CD14-positive monocyte (primary cell): ENCODE data around the gene C15orf62. TPM values are rescaled to one million over a fixed set of nuclear protein-coding genes. Genes with fewer than 3 reads are reported as not detected.

ENCODE experiments used
- DNase-seq, 3 donors: peaks; one replicate each; pipeline ENCODE4 v3.0.0-alpha.2; 2011 to 2022
- H2AFZ ChIP-seq: 2 replicates; pipeline ENCODE4 v1.6.0; 2012; ENCODE audit warnings: mild to moderate bottlenecking, low read depth, low read length, inconsistent platforms; ENCODE audit not compliant: insufficient read depth, poor library complexity, severe bottlenecking
- H3K27ac ChIP-seq, 2 donors: 1 replicate in 1 of 2; 2 replicates in 1 of 2; pipeline ENCODE4 v1.5.1; 2012 to 2013; ENCODE audit warnings: low read length in 2 of 2, control low read depth in 1 of 2, inconsistent platforms in 1 of 2, low read depth in 1 of 2, mild to moderate bottlenecking in 1 of 2
- H3K27me3 ChIP-seq, 2 donors: one replicate each; pipeline versions ENCODE4 v1.6.0 to v1.6.1; 2011 to 2013; ENCODE audit warnings: low read length in 2 of 2; ENCODE audit not compliant: control insufficient read depth in 2 of 2, insufficient read depth in 2 of 2
- H3K36me3 ChIP-seq, 2 donors: replicated peaks in 1 of 2; 1 replicate in 1 of 2; 2 replicates in 1 of 2; pipeline versions ENCODE4 v1.5.1 to v1.6.1; 2012 to 2013; ENCODE audit warnings: low read length in 2 of 2, control low read depth in 1 of 2, inconsistent platforms in 1 of 2, mild to moderate bottlenecking in 1 of 2; ENCODE audit not compliant: insufficient read depth in 2 of 2, control insufficient read depth in 1 of 2
- H3K4me1 ChIP-seq, 2 donors: 1 replicate in 1 of 2; 2 replicates in 1 of 2; pipeline versions ENCODE4 v1.5.1 to v1.6.1; 2012 to 2013; ENCODE audit warnings: low read length in 2 of 2, control low read depth in 1 of 2, inconsistent platforms in 1 of 2, mild to moderate bottlenecking in 1 of 2, moderate library complexity in 1 of 2; ENCODE audit not compliant: insufficient read depth in 2 of 2, control insufficient read depth in 1 of 2
- H3K4me2 ChIP-seq: replicated peaks from 2 replicates; pipeline ENCODE3; 2012; ENCODE audit warnings: low read length, moderate library complexity, mild to moderate bottlenecking; ENCODE audit not compliant: poor library complexity, severe bottlenecking; ENCODE audit errors: extremely low read depth
- H3K4me3 ChIP-seq, 3 experiments: fragments of 200-600 bp in 1 of 3; sonication (generic) in 1 of 3; replicated peaks in 1 of 3; 1 replicate in 2 of 3; 2 replicates in 1 of 3; pipeline ENCODE4 v1.5.1; 2011 to 2013; ENCODE audit warnings: low read length in 3 of 3, mild to moderate bottlenecking in 3 of 3, control low read depth in 2 of 3, low read depth in 2 of 3, inconsistent platforms in 1 of 3, moderate library complexity in 1 of 3
- H3K79me2 ChIP-seq: 2 replicates; pipeline ENCODE4 v1.6.0; 2012; ENCODE audit warnings: mild to moderate bottlenecking, control low read depth, inconsistent platforms, low read length, moderate library complexity; ENCODE audit not compliant: insufficient read depth
- H3K9ac ChIP-seq: 2 replicates; pipeline ENCODE4 v1.6.0; 2017; ENCODE audit warnings: low read length, mild to moderate bottlenecking; ENCODE audit not compliant: insufficient read depth, poor library complexity, severe bottlenecking
- H3K9me3 ChIP-seq, 2 donors: replicated peaks in 1 of 2; 1 replicate in 1 of 2; 2 replicates in 1 of 2; pipeline versions ENCODE4 v1.5.1 to v1.6.1; 2012 to 2013; ENCODE audit warnings: low read length in 2 of 2, control low read depth in 1 of 2; ENCODE audit not compliant: control insufficient read depth in 1 of 2, insufficient read depth in 1 of 2
- H4K20me1 ChIP-seq: 2 replicates; pipeline ENCODE4 v1.6.0; 2012; ENCODE audit warnings: mild to moderate bottlenecking, low read length, control low read depth, moderate library complexity; ENCODE audit not compliant: insufficient read depth
- H3K27ac Mint-ChIP-seq, 7 donors: one replicate each; pipeline ENCODE4 v1.8.0; 2020; ENCODE audit warnings: mild to moderate bottlenecking in 7 of 7, mixed read lengths in 7 of 7, moderate library complexity in 6 of 7, inconsistent platforms in 2 of 7
- H3K27me3 Mint-ChIP-seq, 3 donors: one replicate each; pipeline ENCODE4 v1.8.0; 2021 to 2022; ENCODE audit warnings: low read depth in 3 of 3, mild to moderate bottlenecking in 3 of 3, mixed read lengths in 3 of 3, moderate library complexity in 3 of 3, inconsistent platforms in 1 of 3
- H3K36me3 Mint-ChIP-seq, 2 donors: one replicate each; pipeline ENCODE4 v1.8.0; 2020; ENCODE audit warnings: mixed read lengths in 2 of 2, inconsistent platforms in 1 of 2, mild to moderate bottlenecking in 1 of 2
- H3K4me1 Mint-ChIP-seq: one replicate; pipeline ENCODE4 v1.8.0; 2020; ENCODE audit warnings: mild to moderate bottlenecking, mixed read lengths
- H3K4me3 Mint-ChIP-seq, 2 donors: one replicate each; pipeline ENCODE4 v1.8.0; 2020; ENCODE audit warnings: mild to moderate bottlenecking in 2 of 2, mixed read lengths in 2 of 2, moderate library complexity in 1 of 2
- H3K9me3 Mint-ChIP-seq, 7 donors: one replicate each; pipeline ENCODE4 v1.8.0; 2020 to 2022; ENCODE audit warnings: mixed read lengths in 7 of 7, mild to moderate bottlenecking in 6 of 7, moderate library complexity in 6 of 7, inconsistent platforms in 2 of 7
- CTCF ChIP-seq: fragments of 200-600 bp; IDR thresholded peaks from one replicate; pipeline ENCODE4 v1.8.0; 2022; ENCODE audit warnings: antibody characterized with exemption, mild to moderate bottlenecking
- WGBS: methylation state at CpG from one replicate; pipeline ENCODE4 v1.1.5; 2013; ENCODE audit warnings: missing lambda C conversion rate; ENCODE audit not compliant: insufficient coverage; 5-methylcytosine and 5-hydroxymethylcytosine counted together
- intact Hi-C, 2 donors: fragments of 100-400 bp; cut with micrococcal nuclease; formaldehyde crosslinking; loops; one replicate each; pipeline versions ENCODE4 v1.15.0 to v1.15.1; 2023
- polyA plus RNA-seq, 3 donors: library from polyadenylated mRNA; depleted of rRNA in 1 of 3; unstranded in 2 of 3; stranded (reverse) in 1 of 3; fragments of 300-500 nt in 2 of 3; fragments of >200 nt in 1 of 3; fragmentation: Illumina TruSeq in 2 of 3; gene quantifications; 1 replicate in 2 of 3; 2 replicates in 1 of 3; pipeline ENCODE4 v1.2.3, GENCODE V29; 2012 to 2021

C15orf62 gene
- polyA plus RNA-seq, 3 donors = 0.23 to 0.25 TPM; not detected in 1

DNA sequence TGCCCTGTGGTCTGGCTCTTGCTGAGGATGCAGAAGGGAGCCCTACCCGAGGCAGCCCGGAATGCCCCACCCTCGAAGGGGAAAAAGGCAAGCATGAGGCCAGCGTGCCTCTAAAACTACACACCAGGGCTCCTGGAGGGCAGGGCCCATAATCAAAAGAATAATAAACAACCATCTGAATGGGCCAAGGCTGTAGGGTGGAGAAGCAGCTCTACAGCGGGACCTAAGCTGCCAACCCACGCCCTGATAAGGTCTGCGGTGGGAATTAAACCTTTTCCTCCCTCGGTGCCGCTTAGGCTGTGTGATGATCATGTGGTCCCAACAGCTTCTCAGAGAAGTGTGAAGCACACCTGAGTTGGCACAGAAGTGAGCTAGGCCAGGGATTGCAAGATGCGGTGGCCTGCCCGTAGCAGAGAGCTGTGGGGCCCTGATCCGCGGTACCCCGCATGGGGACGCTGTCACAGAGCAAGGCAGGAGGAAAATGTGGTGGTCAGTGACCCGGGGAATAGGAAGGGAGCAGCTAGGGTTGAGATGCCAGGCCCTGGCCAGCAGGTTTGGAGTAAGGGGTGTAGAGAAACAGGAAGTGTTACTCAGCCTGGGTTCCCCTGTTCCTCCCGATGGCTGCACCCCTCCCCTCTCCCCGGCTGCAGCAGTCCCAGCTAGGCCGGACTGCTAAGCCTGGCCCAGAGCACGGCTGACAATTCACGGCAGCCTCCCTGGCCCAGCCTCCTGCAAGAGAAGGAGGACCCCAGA, 1.1 kb upstream of the C15orf62 start:
- peak overlapping the region; percentile 70 for H2AFZ ChIP-seq
- H3K79me2 ChIP-seq = no peaks in the 10 kb centered on the region
- peak; percentile 57 to 73 (median 66) for DNase-seq
- Mint-ChIP-seq H3K4me3 (peak overlapping the region; percentile 61 to 75), H3K27me3 (peaks cover 0 to 3% (median 2%) of the 10 kb centered on the region in 3 donors), H3K27ac (peak overlapping the region in 5 of 7 donors; percentile 31 to 86 (median 71)), H3K9me3 (no peaks in the 10 kb centered on the region), H3K4me1 (peaks cover 41% of the 10 kb centered on the region), H3K36me3 (peaks cover 35 to 54% of the 10 kb centered on the region in 2 donors)
- WGBS = 46% methylated on average over 18 of the region's 21 CpGs
- peaks cover 26 to 50% of the 10 kb centered on the region in 2 donors for H3K36me3 ChIP-seq
- TF ChIP-seq CTCF = no peak
- peaks cover 40 to 47% of the 10 kb centered on the region in 2 donors for H3K4me1 ChIP-seq
- intact Hi-C loops = loop anchor here in 1 of 2 donors (10.0 kb wide), 1 partner anchor 74 kb away; the partner anchor contains the start of gene RAD51
- H3K4me2 ChIP-seq = peak overlapping the region; percentile 78
- peak overlapping the region; percentile 2 to 65 (median 4) for H3K4me3 ChIP-seq
- H4K20me1 ChIP-seq = no peaks in the 10 kb centered on the region
- H3K27me3 ChIP-seq = no peaks in the 10 kb centered on the region
- no peaks in the 10 kb centered on the region for H3K9me3 ChIP-seq
- peak overlapping the region; percentile 39 for H3K9ac ChIP-seq
- H3K27ac ChIP-seq = peak overlapping the region in 1 of 2 donors; percentile 61

DNA sequence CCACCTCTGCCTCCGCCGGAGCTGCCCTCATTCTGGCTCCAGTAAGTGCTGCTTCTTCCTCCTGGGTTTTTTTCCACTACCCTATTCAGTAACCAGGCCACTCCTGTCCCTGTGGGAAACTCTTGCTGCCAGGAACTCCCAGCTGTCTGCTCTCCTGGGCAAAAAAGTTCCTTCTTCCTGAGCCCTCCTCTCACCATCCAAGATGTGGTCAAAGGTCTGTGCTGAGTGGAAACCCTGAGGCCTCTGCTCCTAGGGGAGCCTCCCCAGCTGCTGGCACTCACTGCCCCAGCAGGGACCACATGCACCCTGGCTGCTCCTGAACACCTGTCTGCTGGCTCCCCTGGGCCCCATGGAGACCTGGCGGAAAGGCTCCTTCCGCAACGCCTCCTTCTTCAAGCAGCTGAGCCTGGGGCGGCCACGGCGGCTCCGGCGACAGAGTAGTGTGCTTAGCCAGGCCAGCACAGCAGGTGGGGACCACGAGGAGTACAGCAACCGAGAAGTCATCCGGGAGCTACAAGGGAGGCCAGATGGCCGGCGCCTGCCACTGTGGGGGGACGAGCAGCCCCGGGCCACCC, 454 bp downstream of the C15orf62 start:
- no peak overlapping the region for H2AFZ ChIP-seq
- no peak overlapping the region for H3K9ac ChIP-seq
- peak overlapping the region in 1 of 2 donors; percentile 61 for H3K27ac ChIP-seq
- Mint-ChIP-seq H3K27ac (peak overlapping the region in 5 of 7 donors; percentile 51 to 80 (median 75)), H3K4me1 (peaks cover 31% of the 10 kb centered on the region), H3K36me3 (peaks cover 46 to 69% of the 10 kb centered on the region in 2 donors), H3K4me3 (peak overlapping the region; percentile 61 to 75), H3K27me3 (peaks cover 0 to 3% (median 2%) of the 10 kb centered on the region in 3 donors), H3K9me3 (no peaks in the 10 kb centered on the region)
- 63% methylated on average over 17 of the region's 17 CpGs for WGBS
- DNase-seq = no peak
- H3K4me1 ChIP-seq = peaks cover 27 to 32% of the 10 kb centered on the region in 2 donors
- peak overlapping the region; percentile 78 for H3K4me2 ChIP-seq
- intact Hi-C loops = no loop called here
- H3K36me3 ChIP-seq = peaks cover 41 to 65% of the 10 kb centered on the region in 2 donors
- H3K27me3 ChIP-seq = no peaks in the 10 kb centered on the region
- TF ChIP-seq CTCF = no peak
- no peaks in the 10 kb centered on the region for H4K20me1 ChIP-seq
- peak overlapping the region in 1 of 3 experiments; percentile 65 for H3K4me3 ChIP-seq
- H3K9me3 ChIP-seq = no peaks in the 10 kb centered on the region
- H3K79me2 ChIP-seq = no peaks in the 10 kb centered on the region
